Measurements from ENCODE around the gene FAF1.

FAF1 gene

GRCh38 chr1:50970509-50970887 is 10.4 kb upstream of the FAF1 start:
- H3K4me1 ChIP-seq (ENCODE audit: low read length): peaks cover 34% of the 10 kb centered on the region
- H3K4me2 ChIP-seq (ENCODE audit: low read length): peak overlapping the region; percentile 93
- peak overlapping the region; percentile 59; the same call in 1 of the 2 replicates for H2AFZ ChIP-seq (ENCODE audit: low read depth, low read length)
- no peaks in the 10 kb centered on the region for H3K36me3 ChIP-seq (replicated peaks; ENCODE audit: low read depth, low read length)
- H3K79me2 ChIP-seq (ENCODE audit: low read length): no peaks in the 10 kb centered on the region
- peak overlapping the region; percentile 81 for H3K4me3 ChIP-seq (ENCODE audit: low read length)
- TF ChIP-seq EZH2phosphoT487 (IDR thresholded peaks at IDR 0.05; ENCODE audit: low read depth) (no peak), CTCF (IDR thresholded peaks at IDR 0.05; ENCODE audit: low read depth, low read length) (no peak)
- no peaks in the 10 kb centered on the region for H4K20me1 ChIP-seq (ENCODE audit: insufficient read depth, low read length)
- no peak overlapping the region for H3K27ac ChIP-seq (ENCODE audit: low read length)
- peak overlapping the region; percentile 94 for H3K9ac ChIP-seq (ENCODE audit: low read length)
- H3K9me3 ChIP-seq (ENCODE audit: insufficient read depth, low read length): no peaks in the 10 kb centered on the region
- peaks cover 22% of the 10 kb centered on the region for H3K27me3 ChIP-seq (ENCODE audit: low read depth, low read length)

- H2AFZ ChIP-seq (ENCODE audit: low read depth, low read length): peak within 1 kb of the TSS; percentile 84
- peak within 1 kb of the TSS; percentile 94 for H3K9ac ChIP-seq (ENCODE audit: low read length)
- peaks cover 34% of the 10 kb centered on the region for H3K4me1 ChIP-seq (ENCODE audit: low read length)
- H3K27ac ChIP-seq (ENCODE audit: low read length): peak within 1 kb of the TSS; percentile 70
- H4K20me1 ChIP-seq (ENCODE audit: insufficient read depth, low read length): no peaks in the 10 kb centered on the region
- H3K4me3 ChIP-seq (ENCODE audit: low read length): peak within 1 kb of the TSS; percentile 81
- H3K36me3 ChIP-seq (replicated peaks; ENCODE audit: low read depth, low read length): no peaks in the 10 kb centered on the region
- no peaks in the 10 kb centered on the region for H3K79me2 ChIP-seq (ENCODE audit: low read length)
- no peak for TF ChIP-seq EZH2phosphoT487 (IDR thresholded peaks at IDR 0.05; ENCODE audit: low read depth)
- TF ChIP-seq CTCF (IDR thresholded peaks at IDR 0.05; ENCODE audit: low read depth, low read length): no peak
- peaks cover 18% of the 10 kb centered on the region for H3K27me3 ChIP-seq (ENCODE audit: low read depth, low read length)
- H3K9me3 ChIP-seq (ENCODE audit: insufficient read depth, low read length): no peaks in the 10 kb centered on the region
- H3K4me2 ChIP-seq (ENCODE audit: low read length): peak within 1 kb of the TSS; percentile 93
These were observed 9.8 kb upstream of the FAF1 start, which contains the start of gene CDKN2C for GRCh38 chr1:50969611-50970508. CDKN2C (plus strand) TSS chr1:50970245; CDS start chr1:50970369, 124 bp downstream.

GRCh38 chr1:50968821-50969610 is 8.9 kb upstream of the FAF1 start:
- H3K4me1 ChIP-seq (ENCODE audit: low read length): peaks cover 34% of the 10 kb centered on the region
- H4K20me1 ChIP-seq (ENCODE audit: insufficient read depth, low read length): no peaks in the 10 kb centered on the region
- H3K9ac ChIP-seq (ENCODE audit: low read length): peak overlapping the region; percentile 94
- H3K4me2 ChIP-seq (ENCODE audit: low read length): peak overlapping the region; percentile 93
- peak overlapping the region; percentile 81 for H3K4me3 ChIP-seq (ENCODE audit: low read length)
- H2AFZ ChIP-seq (ENCODE audit: low read depth, low read length): peak overlapping the region; percentile 84
- H3K27me3 ChIP-seq (ENCODE audit: low read depth, low read length): peaks cover 9% of the 10 kb centered on the region
- H3K36me3 ChIP-seq (replicated peaks; ENCODE audit: low read depth, low read length): no peaks in the 10 kb centered on the region
- TF ChIP-seq CTCF (IDR thresholded peaks at IDR 0.05; ENCODE audit: low read depth, low read length) (no peak), EZH2phosphoT487 (IDR thresholded peaks at IDR 0.05; ENCODE audit: low read depth) (no peak)
- H3K79me2 ChIP-seq (ENCODE audit: low read length): no peaks in the 10 kb centered on the region
- peak overlapping the region; percentile 70 for H3K27ac ChIP-seq (ENCODE audit: low read length)
- H3K9me3 ChIP-seq (ENCODE audit: insufficient read depth, low read length): no peaks in the 10 kb centered on the region

All from OCI-LY3 (cell line).